ENCODE results near the gene ACER1.
A peak's percentile ranks its signal among the peaks of the same experiment; 100 is the strongest.
"Not testable (repeated sequence)": the region's sequence is repeated elsewhere in the genome, so short reads cannot be mapped to it uniquely, and the experiment has no call there.

Gene ACER1

DNA sequence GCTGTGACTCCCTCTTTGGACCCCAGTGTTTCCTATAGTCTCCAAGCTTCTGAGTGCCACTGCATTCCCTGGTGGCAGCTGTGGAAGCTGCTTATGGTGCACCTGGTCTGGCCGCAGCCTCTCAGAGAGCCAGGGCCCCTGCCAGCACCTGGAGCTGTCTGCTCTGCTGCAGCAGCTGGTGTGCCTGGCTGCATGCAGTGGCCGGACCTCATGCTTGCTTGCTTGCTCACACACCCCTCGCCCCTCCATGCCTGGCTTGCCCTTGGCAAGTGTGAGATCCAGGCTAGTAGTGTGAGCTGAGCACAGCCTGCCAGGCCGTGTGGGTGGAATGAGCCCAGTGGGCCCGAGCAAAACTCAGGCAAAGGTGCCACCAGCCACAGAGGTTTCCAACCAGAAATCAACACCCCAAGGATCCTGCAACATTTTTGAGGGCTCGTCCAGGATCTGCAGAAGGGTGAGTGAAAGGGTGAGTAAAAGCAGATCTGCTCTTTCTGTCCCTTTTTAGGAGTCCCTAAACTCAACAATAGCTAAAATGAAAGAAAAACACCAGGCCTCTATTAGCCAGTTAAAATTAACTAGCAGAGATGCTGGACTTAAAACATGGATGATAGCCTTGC is 46.0 kb downstream of the ACER1 start:
- no peak for DNase-seq (ENCODE audit: low read depth)

DNA sequence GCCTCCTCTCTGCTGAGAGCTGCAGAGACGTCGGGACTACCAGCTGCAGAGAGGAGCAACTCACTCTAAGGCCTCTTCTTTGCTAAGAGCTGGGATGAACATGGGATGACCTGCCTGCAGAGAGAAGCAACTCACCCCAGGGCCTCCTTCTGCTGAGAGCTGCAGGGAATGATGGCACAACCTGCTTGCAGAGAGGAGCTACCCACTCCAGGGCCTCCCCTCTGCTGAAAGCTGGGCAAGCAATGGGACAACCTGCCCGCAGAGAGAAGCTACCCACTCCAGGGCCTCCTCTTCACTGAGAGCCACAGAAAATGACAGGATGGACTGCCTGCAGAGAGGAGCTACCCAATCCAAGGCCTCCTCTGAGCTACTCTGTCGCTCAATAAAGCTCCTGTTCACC is 46.7 kb downstream of the ACER1 start:
- DNase-seq (ENCODE audit: low read depth) = no peak

DNA sequence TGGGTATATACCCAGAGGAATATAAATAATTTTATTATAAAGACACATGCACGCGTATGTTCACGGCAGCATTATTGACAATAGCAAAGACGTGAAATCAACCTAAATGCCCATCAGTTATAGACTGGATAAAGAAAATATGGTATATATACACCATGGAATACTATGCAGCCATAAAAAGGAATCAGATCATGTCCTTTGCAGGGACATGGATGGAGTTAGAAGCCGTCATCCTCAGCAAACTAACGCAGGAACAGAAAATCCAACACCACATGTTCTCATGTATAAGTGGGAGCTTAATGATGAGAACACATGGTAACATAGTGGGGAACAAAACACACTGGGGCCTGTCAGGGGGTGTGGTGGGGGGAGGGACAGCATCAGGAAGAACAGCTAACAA is 51.0 kb downstream of the ACER1 start:
- not testable (repeated sequence) for DNase-seq (ENCODE audit: low read depth)

DNA sequence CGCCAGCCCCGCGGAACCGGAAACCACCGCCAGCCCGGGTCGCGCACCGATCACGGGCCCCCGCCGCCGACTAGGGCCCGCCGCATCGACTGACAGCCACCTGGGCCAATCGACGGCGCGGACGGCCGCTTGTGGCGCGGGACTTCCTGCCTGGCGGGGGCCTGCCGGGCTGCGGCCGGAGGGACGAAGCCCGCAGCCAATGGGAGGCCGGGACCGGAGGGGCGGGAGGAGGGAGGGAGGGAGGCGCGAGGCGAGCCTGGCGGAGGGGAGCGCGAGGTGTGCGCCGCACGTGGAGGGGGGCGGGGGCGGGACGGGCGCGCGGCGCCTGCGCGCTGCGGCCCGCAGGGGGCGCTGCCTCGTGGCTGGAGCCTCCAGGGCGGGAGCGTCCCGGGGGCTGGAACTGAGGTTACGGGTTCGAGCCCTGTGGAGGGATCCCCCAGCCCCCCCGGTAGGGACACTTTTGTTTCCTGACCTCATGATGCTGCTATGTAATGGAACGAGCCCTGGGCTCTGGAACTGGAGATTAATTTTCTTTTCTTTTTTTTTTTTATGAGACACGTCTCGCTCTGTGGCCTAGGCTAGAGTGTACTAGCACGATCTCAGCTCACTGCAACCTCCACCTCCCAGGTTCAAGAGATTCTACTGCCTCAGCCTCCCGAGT is 53.4 kb downstream of the ACER1 start, which contains the start of gene MLLT1:
Gene MLLT1 (minus strand): TSS at position 45 of the 661 bp plus-strand sequence. CDS start 191 bp downstream, outside the sequence.
- DNase-seq (ENCODE audit: low read depth) = peak; percentile 89

DNA sequence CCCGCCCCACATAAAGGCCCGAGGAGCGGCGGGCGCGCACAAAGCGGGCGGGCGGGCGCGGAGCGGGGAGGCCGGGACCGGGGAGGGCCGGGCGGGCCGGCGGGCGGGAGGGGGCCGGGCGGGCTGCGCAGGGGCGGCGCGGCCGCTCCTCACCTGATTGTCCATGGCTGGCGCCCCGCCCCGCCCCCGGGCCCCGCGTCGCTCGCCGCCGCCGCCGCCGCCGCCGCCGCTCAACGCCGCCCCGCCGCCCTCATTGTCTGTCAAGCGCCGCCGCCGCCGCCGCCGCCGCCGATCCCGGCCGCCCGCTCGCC is 53.8 kb downstream of the ACER1 start:
- DNase-seq (ENCODE audit: low read depth) = no peak

DNA sequence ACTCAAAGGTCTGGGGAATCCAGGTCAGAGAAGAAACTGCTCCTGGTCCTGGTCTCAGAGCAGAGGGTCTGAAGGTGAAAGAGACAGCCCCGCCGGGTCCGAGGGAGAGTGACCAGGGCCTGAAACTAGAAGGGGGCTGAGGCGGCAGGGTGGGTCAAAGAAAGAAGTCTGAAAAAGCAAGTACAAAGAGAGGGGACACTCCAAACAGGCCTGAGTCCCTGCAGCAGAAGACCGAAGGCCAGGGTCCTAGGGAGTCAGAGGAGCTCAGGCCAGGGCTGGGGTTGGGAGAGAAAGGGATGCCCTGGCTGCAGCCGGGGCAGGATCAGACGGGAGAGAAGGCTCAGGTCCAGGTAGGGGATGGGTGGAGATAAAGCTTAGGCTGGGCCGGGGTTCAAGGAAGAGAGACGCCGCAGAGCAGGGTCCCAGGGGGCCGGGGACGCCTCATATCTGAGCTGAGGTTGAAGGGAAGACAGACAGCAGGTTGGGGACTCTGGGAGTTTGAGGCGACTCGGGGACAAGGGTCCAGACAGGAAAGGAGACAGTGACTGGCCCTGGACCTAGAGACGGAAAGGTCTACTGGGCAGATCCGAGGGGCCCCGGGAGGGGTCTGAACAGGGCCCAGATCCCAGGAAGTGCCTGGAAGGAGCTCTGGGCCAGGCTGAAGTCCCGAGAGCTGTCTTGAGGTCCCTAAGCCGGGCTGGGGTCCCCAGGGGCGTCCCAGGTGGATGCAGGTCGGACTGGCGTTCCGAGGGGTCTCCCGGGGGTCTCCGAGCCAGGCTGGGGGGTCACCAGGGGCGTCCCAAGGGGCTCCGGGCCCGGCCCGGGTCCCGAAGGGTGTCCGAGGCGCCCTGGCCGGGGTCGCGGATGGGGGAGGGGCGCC is 54.4 kb downstream of the ACER1 start:
- no peak for DNase-seq (ENCODE audit: low read depth)

DNA sequence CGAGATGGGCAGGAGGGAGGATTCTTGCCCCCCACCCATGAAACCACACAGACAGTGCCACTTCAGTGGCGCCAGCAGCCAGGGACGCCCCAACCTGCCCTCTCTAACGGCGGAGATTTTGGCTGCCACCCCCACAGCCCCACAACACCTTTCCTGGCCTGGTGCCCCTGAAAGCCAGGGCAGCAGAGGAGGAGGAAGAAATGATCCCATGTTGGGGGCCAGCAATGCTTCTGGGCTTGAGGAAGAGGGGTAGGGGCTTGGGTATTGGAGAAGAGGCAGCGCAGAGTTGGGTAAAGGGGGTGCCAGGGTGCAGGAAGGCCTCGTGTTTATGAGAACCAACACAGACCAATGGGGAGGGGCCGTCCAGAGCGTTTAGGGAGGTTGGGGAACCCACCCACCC is 55.4 kb downstream of the ACER1 start:
- no peak for DNase-seq (ENCODE audit: low read depth)

DNA sequence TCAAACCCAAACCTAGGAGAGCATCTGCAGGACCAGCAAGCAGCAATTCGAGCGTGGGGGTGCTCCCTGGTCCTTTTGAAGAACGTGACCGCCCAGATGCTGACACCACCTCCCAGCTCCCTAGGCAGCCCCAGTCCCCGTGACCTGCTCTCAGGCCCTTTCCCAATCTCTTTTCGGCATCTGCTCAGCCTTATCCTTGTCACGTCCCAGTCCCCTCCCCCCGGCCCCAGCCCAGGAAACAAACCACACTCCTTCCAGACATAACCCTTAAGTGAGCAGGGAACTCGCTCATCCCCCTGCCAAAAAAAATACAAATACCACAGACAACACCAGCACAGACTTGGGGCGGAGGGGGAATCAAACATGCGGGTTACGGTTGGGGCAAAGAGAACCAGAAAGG is 57.0 kb downstream of the ACER1 start:
- DNase-seq (ENCODE audit: low read depth) = no peak

DNA sequence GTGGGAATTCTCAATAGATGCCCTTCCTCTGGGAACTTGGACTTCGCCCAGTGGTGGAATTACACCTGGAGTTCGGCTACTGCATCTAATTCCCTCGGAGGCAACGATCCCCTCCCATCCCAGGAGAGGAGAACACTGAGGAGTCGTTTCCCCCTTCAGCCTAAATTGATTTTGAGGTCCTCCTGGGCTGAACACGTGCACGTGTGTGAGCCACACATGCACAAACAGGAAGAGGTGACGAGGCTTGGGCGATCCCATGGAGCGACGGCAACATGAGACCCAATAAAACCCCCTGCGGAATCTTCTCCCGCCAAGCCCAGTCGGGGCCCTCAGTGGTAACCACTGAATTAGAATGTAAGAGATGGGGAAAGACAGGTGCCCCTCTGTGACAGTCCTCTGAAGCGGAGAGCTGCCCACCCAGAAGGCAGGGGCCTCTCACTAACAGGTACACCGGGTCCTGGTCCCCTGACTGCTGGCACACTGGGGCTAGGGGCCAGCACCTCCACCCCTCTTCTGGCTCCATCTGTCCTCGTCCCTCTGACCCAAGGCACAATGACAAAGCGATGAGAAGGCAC is 58.2 kb downstream of the ACER1 start:
- DNase-seq (ENCODE audit: low read depth) = no peak

DNA sequence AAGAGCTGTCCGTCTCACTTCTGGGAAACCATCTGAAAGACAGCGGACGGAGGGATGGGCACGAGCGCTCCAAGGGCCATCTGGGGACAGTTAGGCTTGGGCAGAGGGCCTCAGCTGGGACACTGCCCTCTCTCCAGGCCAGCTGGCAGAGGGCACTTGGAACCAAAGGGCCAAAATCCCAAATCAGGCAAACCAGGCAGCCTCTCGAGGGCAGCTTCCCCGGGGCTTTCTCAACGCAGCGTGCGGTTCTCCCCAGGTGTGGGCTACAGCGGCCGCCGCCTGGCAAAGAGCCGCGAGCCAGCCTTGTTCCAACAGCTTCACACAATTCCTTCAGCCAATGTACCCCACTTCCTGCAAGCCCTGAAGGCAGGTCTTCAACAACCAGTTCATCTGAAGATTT is 58.7 kb downstream of the ACER1 start:
- DNase-seq (ENCODE audit: low read depth) = no peak

DNA sequence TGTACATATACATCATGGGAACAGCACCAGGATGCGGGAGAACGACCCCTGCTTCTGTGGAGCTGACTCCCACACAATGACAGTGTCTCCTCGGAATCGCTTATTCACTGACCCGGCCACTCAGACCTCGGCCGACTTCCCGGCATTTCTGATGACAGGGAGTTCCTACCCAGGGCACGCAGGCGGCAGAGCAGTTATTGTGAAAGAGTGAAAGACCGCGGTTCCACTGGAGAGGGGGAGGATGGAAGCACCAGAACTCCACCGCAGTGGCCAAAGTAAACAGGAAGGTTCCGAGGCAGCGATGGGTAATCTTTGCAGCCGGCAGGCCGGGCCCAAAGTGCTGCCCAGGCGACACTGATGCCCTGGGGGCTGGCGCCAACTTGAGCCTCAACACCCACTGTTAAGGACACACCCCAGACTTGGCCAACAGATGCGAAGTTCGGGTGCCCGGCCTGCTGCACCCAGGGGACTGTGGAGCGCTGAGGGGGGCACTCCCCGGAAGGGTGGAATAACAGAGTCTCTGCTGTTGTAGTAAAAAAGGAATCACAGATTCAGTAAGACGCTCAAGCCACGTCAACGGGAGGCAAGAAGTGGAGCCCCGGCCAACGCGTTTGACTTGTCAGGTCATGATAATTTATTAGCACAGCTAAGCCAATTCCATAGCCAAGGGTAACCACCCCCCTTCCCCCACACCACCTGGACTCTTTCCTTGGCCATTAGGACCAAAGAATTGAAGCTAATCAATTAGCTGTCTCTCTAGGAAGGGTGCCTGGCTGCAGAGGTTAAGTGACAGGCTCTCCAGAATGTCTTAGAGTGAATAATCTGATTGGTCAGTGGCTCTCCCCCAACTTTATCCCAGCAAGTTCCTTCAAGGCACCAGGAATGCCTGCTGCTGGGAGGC is 59.5 kb downstream of the ACER1 start:
- no peak for DNase-seq (ENCODE audit: low read depth)

DNA sequence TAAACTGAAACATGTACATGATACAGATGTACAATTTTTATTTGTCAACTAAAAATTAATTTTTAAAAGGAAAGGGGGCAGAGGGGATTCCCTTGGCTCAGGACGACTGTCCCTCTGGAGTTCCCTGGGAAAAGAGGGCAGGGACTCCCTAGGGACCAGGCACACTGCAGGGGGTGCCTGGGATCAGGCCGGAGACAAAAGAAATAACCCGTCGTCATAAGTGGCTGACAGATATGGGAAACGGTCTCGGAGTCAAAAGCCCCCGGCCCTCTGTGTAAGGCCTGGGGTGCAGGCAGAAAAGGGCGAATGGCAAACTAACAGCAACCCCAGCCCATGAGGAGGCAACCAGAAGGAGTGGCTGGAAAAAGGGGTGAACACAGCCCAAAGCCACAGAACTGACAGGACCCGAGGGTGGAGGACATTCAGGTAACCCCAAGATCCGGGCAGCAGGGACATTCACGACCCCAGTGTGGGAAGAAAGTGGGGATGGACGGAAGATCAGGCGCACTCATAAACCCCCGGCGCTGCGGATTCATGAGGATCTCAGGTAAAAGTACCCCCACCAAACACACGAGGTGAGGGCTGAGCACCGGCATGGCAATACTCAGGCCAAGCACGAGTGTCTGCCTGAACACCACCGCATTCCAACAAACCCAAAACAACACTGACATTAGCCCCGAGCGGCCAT is 60.4 kb downstream of the ACER1 start:
- no peak for DNase-seq (ENCODE audit: low read depth)

DNA sequence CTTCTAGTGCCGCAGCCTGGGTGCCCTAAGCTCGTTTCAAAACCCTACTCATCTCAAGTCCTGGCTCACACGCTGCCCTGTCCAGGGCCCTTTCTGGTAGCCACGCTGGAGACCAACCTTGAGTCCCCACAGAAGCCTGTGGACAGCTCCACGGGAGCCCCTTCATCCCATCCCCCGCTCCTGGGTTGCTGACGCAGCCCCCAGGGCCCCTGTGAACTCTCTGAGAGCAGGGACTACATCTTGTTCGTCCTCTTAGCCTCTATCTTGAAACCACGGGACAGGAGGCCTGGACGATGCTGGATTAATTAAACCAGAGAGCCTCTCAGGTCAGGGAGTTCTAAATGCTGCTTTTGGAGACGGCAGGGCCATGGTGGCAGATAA is 61.0 kb downstream of the ACER1 start:
- DNase-seq (ENCODE audit: low read depth) = no peak

DNA sequence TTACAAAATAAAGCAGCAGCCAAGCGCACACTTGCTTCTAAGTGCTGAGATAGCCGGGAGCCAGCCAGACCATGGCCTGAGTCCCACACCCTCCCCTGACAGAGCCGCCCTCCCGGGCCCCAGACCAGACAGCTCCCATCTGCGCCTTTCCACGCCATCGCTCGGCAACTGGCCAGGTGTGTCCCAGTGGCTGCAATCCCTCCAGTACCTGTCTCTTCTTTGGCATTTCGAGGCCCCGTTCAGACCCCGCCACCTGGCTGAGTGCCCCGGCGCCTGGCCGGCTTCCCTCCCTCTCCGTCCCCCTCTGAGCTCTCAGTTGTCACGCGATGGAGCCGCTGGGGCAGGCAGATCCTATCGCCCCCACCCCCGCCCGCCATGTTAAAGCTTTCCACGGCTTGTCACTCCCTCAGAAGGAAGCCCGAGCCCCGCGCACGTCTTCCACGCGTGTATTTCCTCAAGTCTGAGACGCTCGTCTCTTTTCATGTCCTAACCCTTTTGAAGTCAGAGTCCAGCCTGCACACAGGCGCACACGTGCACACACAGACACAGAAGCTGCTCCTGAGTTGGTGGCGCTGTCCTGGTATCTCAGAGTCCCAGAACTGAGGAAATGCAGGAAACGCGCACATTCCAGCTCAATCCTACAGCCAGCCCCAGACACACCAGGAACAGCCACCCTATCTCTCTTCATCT is 61.5 kb downstream of the ACER1 start:
- no peak for DNase-seq (ENCODE audit: low read depth)

DNA sequence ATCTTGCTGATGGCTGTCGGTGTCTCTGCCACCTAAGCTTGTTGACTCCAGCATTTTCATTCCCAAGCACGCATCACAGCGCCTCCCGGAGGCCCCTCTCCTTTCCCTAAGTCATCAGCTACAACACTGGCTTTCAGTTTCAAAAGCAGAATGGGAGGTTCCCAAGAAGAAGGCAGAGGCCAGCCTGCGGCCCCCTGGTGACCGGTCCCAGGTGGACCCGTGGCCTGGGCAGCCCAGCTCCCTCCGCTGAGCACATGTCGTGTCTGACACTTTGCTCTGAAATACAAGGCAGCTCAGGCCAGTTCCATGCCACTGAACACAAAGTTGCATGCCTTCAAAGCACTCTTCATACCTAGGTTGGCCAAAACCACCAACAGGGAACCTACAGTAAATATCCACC is 62.2 kb downstream of the ACER1 start:
- DNase-seq (ENCODE audit: low read depth) = no peak

DNA sequence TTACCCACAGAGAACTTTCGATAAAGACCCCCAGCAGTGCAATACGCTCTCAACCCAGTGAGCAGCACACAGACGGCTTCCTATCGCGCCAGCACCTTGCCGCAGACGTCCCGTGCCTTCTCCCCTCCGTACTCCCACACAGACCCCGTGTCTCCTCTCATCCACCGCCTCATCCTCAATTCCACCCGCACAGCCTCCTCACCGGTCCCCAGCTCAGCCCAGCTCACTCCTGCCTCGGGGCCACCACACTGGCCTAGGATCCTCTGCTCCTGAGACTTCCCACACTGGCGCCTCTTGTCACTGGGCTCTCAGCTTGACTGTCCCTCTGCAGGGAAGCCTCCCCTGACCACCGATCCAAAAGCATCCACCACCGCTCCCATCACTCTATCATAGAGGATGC is 62.6 kb downstream of the ACER1 start:
- no peak for DNase-seq (ENCODE audit: low read depth)

DNA sequence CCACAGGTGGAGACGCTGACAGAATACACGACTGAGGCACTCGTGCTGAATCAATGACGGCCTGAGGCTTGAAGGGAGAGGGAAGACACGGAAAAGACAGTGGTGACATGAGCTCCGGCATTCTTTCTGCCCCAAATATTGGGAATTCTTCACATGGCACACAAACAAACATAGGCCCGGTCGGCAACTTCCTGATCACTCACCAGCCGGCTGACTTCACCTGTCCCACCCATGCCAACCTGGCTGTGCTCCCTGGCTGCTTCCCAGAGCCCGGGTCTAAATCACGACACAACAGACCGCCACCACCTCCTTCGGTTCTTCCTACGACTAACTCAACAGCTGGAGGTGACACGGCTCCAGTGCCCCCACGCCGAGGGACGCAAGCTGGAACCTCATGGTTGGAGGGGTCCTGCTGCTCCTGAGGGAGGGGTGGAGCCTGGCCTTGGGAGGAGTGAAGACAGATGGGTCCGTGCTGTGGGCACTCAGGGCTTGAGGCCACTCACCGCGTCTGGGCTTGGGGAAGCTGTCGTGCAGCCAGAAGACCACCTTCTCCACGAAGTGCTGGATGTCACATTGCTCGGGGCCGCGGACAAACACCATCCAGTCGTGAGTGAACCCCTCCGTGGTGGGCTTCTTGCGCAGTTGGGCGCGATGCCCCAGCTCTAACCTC is 63.2 kb downstream of the ACER1 start:
- no peak for DNase-seq (ENCODE audit: low read depth)

DNA sequence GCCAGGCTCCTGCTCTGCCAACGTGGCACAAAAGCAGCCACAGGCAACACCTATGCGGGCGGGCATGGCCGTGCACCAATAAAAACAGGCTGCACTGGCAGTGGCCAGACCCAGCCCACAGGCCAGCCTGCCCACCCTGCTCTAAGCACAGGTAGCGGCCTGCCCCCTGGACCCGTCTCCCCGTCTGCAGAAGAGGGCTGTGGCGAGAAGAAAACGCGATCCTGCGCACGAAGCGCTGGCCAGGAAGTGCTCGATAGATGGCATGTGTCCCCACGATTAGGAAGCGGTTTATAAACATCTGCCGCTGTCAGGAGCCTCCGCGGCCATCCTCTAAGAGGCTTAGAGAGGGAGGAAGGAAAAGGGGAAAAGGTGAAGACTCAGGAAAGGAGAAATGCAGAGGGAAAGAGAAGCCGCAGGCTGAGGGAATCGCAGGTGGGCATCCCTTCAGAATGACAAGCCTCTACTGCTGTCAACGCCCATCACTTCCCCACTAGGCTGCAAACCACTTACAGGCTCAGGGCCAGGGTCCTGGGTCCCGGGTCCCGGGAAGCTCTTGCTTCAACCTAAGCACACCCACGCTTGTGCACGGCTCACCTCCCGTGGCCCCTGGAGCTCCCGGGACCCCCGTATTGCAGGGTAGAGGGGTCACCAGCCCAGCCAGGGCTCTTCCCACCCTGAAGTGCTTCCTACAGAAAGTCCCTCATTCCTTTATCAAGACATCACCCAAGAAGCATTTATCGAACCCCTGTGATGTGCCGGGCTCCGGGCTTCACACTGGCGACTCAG is 64.1 kb downstream of the ACER1 start:
- DNase-seq (ENCODE audit: low read depth) = no peak

DNA sequence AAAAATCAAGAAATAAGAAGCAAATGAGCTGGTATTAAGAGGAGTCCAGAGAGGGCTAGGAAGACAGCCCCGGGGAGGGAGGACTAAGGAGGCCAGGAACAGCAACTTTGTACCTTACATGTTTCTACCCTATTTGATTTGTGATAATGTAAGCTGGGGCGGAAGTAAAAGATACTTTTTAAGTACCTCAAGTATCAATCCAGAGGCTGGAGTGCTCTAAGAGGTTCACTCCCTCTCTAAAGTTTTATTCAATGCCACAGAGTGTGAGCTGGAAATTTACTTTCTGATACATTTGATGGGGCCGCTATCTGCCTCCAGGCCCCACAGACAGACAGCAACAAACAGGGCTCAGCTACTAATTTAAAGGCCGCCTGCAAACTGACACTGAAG is 65.0 kb downstream of the ACER1 start:
- DNase-seq (ENCODE audit: low read depth) = no peak
